PC-9 (cell line): ENCODE results near the gene CXCL16.

Experiments used
- CTCF ChIP-seq: fragments of 200-600 bp; sonication (generic); conservative IDR thresholded peaks from 2 replicates; pipeline ENCODE4 v1.6.1; 2017; ENCODE audit warnings: mixed run types, antibody characterized with exemption, mild to moderate bottlenecking, moderate library complexity
- EZH2 ChIP-seq: fragments of 200-600 bp; sonication (generic); IDR thresholded peaks from 2 replicates; pipeline ENCODE4 v1.8.0; 2017; ENCODE audit warnings: antibody characterized with exemption, low read depth

- TF ChIP-seq CTCF, result no peak
- TF ChIP-seq EZH2, result no peak
Measured at GRCh38 chr17:4715063-4715744, 24.5 kb downstream of the CXCL16 start.
